Heart right ventricle (tissue), 16 donors: ENCODE results near the gene VWA5B2. TPM values are rescaled to one million over a fixed set of nuclear protein-coding genes. Genes with fewer than 3 reads are reported as not detected.

ENCODE experiments used
- ATAC-seq, 8 donors: fragments of 200-7000 bp; cut with Tn5 transposase; one replicate each; pipeline ENCODE4 v1.9.1; 2020; ENCODE audit warnings: mild to moderate bottlenecking in 8 of 8, moderate library complexity in 8 of 8, moderate number of reproducible peaks in 1 of 8
- DNase-seq, 2 donors: peaks; one replicate each; pipeline ENCODE4 v3.0.0-alpha.2; 2020
- H3K27ac ChIP-seq, 10 donors: fragments of 200-600 bp; sonication (generic) in 2 of 10; one replicate each; pipeline versions ENCODE4 v1.5.0 to v1.8.0; 2020 to 2022; ENCODE audit warnings: mild to moderate bottlenecking in 3 of 10
- H3K27me3 ChIP-seq, 7 donors: fragments of 200-600 bp; one replicate each; pipeline ENCODE4 v1.8.0; 2021 to 2022; ENCODE audit warnings: mild to moderate bottlenecking in 2 of 7
- H3K36me3 ChIP-seq, 9 donors: fragments of 200-600 bp; sonication (generic) in 1 of 9; one replicate each; pipeline versions ENCODE4 v1.5.0 to v1.8.0; 2020 to 2022; ENCODE audit warnings: mild to moderate bottlenecking in 2 of 9
- H3K4me1 ChIP-seq, 9 donors: fragments of 200-600 bp; sonication (generic) in 1 of 9; one replicate each; pipeline versions ENCODE4 v1.5.0 to v1.8.0; 2020 to 2022; ENCODE audit warnings: mild to moderate bottlenecking in 4 of 9
- H3K4me3 ChIP-seq, 10 donors: fragments of 200-600 bp; sonication (generic) in 2 of 10; one replicate each; pipeline versions ENCODE4 v1.5.0 to v1.8.0; 2020 to 2022; ENCODE audit warnings: mild to moderate bottlenecking in 7 of 10, moderate library complexity in 2 of 10
- H3K9me3 ChIP-seq, 11 donors: fragments of 200-600 bp in 10 of 11; sonication (generic) in 2 of 11; one replicate each; pipeline versions ENCODE4 v1.5.0 to v1.8.0; 2013 to 2022; ENCODE audit warnings: mild to moderate bottlenecking in 2 of 11, control low read depth in 1 of 11, moderate library complexity in 1 of 11
- WGBS, 2 donors: extraction: QIAGEN DNeasy Blood & Tissue Kit; methylation state at CpG; one replicate each; pipeline ENCODE4 v1.1.7; 2013; ENCODE audit warnings: inconsistent platforms in 1 of 2; 5-methylcytosine and 5-hydroxymethylcytosine counted together
- intact Hi-C, 10 donors: fragments of 100-400 bp; cut with DNase I; formaldehyde crosslinking; loops; one replicate each; pipeline versions ENCODE4 v1.11.1 to v1.14.2; 2022
- polyA plus RNA-seq, 2 donors: library from polyadenylated mRNA; stranded (reverse); fragments of 200-250 nt; gene quantifications; one replicate each; pipeline ENCODE4 v1.2.3, GENCODE V29; 2013
- total RNA-seq, 10 donors: library from RNA; stranded (reverse); fragmentation: NEBNext Ultra II Directional in 3 of 10; extraction: Animal tissue kit (Norgen Biotek cat#: 25700) in 3 of 10; gene quantifications; one replicate each; pipeline versions ENCODE4 v1.2.1 to v1.2.4, GENCODE V29; 2021 to 2023
- TF ChIP-seq, protein P1 (sequence below), 9 donors: fragments of 200-600 bp; sonication (generic) in 2 of 9; IDR thresholded peaks; one replicate each; pipeline versions ENCODE4 v1.5.0 to v1.8.0; 2021 to 2022; ENCODE audit warnings: antibody characterized with exemption in 9 of 9, mild to moderate bottlenecking in 5 of 9, moderate library complexity in 1 of 9
- donor health status: Arrhythmogenic right ventricular cardiomyopathy.
- donor health status: ischemic (EF 13 %, LVEDD 7.1; RV severe dilation, severe dysfunction).
- donor health status: healthy with polysubstance abuse.
- donor health status: DM: no; HTN: yes; CAD: no.
- donor health status: DM: no; HTN: no; CAD: no.
- donor health status: ischemic (EF 25% LVEDD 6.9; RV normal size, moderate dysfunction).
- donor health status: ischemic (EF 25% LVEDD 5.7; RV mildly dilated, moderate dysfunction).
- donor health status: healthy.
- donor health status: DM: yes; HTN: yes; CAD: no.
- donor health status: Ischemic cardiomyopathy.
- donor health status: ischemic (EF 35%, LVEDD 5.7; RV mildly dilated, moderate dysfunction).
- donor health status: nonischemic (EF 11% LVEDD 7.7; RV severe dilation, severe dysfunction).
- donor health status: DM: yes; HTN: yes; CAD: no.
- donor health status: PGD.
- donor health status: ischemic (EF 29% LVEDD 5.4; RV normal size, mild dysfunction).
- donor health status: nonischemic (EF 23%, LVEDD 6.1; RV moderate dilation, normal function).

VWA5B2 gene
- total and polyA plus RNA-seq, 12 donors, result 0.03 to 0.09 TPM; not detected in 10

DNA sequence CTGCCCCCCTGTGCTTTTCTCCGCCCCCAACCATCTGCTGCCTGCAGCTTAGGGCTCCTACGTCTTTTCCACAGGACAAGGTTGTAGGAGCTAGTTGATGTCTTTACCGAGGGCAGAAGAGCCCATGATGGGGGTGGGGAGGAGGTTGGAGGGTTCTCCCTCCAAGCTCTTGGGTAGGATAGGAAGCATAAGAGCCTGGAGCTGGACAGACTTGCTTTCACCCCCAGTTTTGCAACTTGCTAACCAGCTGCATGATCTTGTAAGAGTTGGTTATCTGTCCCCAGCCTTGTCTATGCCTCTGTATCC lies 42.5 kb upstream of the VWA5B2 start:
- Histone ChIP-seq H3K9me3 (no peaks in the 10 kb centered on the region), H3K4me3 (peak overlapping the region; percentile 72 to 99 (median 92)), H3K4me1 (peaks cover 11 to 35% (median 30%) of the 10 kb centered on the region in 9 donors), H3K27me3 (no peaks in the 10 kb centered on the region), H3K27ac (peak overlapping the region in 8 of 10 donors; percentile 84 to 96 (median 92)), H3K36me3 (peaks cover 12 to 80% (median 54%) of the 10 kb centered on the region in 9 donors)
- intact Hi-C loops, result loop anchor here in 6 of 10 donors (2.0 to 10.0 kb wide), 9 partner anchors 40 to 170 kb away; partner anchors contain the start of genes ALG3 (in 6 of the 6), EEF1AKMT4 (in 6 of the 6), ABCC5 (in 1 of the 6) and EIF2B5 (in 1 of the 6)
- ATAC-seq (no peak), DNase-seq (no peak)
- 10 to 17% methylated on average over 3 of the region's 3 CpGs for WGBS, 2 donors
- TF ChIP-seq, protein P1, sequence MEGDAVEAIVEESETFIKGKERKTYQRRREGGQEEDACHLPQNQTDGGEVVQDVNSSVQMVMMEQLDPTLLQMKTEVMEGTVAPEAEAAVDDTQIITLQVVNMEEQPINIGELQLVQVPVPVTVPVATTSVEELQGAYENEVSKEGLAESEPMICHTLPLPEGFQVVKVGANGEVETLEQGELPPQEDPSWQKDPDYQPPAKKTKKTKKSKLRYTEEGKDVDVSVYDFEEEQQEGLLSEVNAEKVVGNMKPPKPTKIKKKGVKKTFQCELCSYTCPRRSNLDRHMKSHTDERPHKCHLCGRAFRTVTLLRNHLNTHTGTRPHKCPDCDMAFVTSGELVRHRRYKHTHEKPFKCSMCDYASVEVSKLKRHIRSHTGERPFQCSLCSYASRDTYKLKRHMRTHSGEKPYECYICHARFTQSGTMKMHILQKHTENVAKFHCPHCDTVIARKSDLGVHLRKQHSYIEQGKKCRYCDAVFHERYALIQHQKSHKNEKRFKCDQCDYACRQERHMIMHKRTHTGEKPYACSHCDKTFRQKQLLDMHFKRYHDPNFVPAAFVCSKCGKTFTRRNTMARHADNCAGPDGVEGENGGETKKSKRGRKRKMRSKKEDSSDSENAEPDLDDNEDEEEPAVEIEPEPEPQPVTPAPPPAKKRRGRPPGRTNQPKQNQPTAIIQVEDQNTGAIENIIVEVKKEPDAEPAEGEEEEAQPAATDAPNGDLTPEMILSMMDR (IDR thresholded peaks at IDR 0.05), result no peak

- 85 to 89% methylated on average over 17 of the region's 17 CpGs for WGBS, 2 donors
- Histone ChIP-seq H3K4me1 (peaks cover 11 to 35% (median 30%) of the 10 kb centered on the region in 9 donors), H3K9me3 (no peaks in the 10 kb centered on the region), H3K36me3 (peaks cover 12 to 80% (median 54%) of the 10 kb centered on the region in 9 donors), H3K27me3 (no peaks in the 10 kb centered on the region), H3K4me3 (no peak overlapping the region), H3K27ac (no peak overlapping the region)
- DNase-seq (no peak), ATAC-seq (no peak)
- intact Hi-C loops, result loop anchor here in 6 of 10 donors (5.0 to 10.0 kb wide), 8 partner anchors 41 to 171 kb away; partner anchors contain the start of genes ALG3 (in 5 of the 6), EEF1AKMT4 (in 5 of the 6), ABCC5 (in 1 of the 6) and EIF2B5 (in 1 of the 6)
- TF ChIP-seq, protein P1 (IDR thresholded peaks at IDR 0.05), result no peak
Observed at GRCh38 chr3:184188080-184188479, 41.3 kb upstream of the VWA5B2 start.

GRCh38 chr3:184189421-184189820 lies 40.0 kb upstream of the VWA5B2 start:
- H3K36me3 ChIP-seq, result peaks cover 12 to 80% (median 54%) of the 10 kb centered on the region in 9 donors
- WGBS, 2 donors, result 93 to 96% methylated on average over 13 of the region's 13 CpGs
- intact Hi-C loops, result loop anchor here in 6 of 10 donors (5.0 to 10.0 kb wide), 8 partner anchors 42 to 172 kb away; partner anchors contain the start of genes ALG3 (in 5 of the 6), EEF1AKMT4 (in 5 of the 6), ABCC5 (in 1 of the 6) and EIF2B5 (in 1 of the 6)
- DNase-seq (no peak), ATAC-seq (no peak)
- TF ChIP-seq, protein P1 (IDR thresholded peaks at IDR 0.05), result no peak
- H3K4me3 ChIP-seq, result no peak overlapping the region
- peaks cover 11 to 35% (median 30%) of the 10 kb centered on the region in 9 donors for H3K4me1 ChIP-seq
- H3K27me3 ChIP-seq, result no peaks in the 10 kb centered on the region
- H3K9me3 ChIP-seq, result no peaks in the 10 kb centered on the region
- H3K27ac ChIP-seq, result no peak overlapping the region

DNA sequence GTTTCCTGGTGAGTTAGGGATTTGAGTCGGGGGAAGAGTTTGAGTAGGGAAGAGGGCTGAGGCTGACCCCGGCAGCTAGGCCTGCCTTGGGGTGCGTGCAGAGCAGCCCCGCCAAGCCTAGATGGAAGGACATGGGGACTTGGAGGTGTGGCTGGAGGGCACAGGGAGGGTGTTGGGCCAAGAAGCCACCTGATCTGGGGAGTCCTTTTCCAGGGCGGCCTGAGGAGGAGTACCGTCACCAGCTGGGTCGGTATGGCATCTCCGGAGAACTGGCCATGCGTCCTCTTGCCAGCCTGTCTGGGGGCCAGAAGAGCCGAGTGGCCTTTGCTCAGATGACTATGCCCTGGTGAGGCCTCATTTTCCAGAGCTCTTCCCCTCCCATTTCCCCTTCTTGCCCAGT lies 36.5 kb upstream of the VWA5B2 start:
- no peak for ATAC-seq
- 95 to 96% methylated on average over 10 of the region's 10 CpGs for whole genome bisulfite sequencing, 2 donors
- Histone ChIP-seq H3K27ac (no peak overlapping the region), H3K4me3 (no peak overlapping the region), H3K9me3 (no peaks in the 10 kb centered on the region), H3K36me3 (peaks cover 12 to 88% (median 56%) of the 10 kb centered on the region in 9 donors), H3K27me3 (no peaks in the 10 kb centered on the region), H3K4me1 (peaks cover 0 to 11% (median 7%) of the 10 kb centered on the region in 9 donors)
- intact Hi-C loops, result no loop called here
- no peak for DNase-seq
- TF ChIP-seq, protein P1 (IDR thresholded peaks at IDR 0.05), result no peak
